ENCODE measurements around the gene DLGAP1.

The DLGAP1 gene

GRCh38 chr18:3950668-3951404 lies 504.3 kb downstream of the DLGAP1 start:
- DNase-seq (ENCODE audit: low spot score) (no peak), ATAC-seq (ENCODE audit: low read depth) (no peak)
- Histone ChIP-seq H3K27ac (ENCODE audit: poor library complexity, severe bottlenecking) (no peak overlapping the region), H3K27me3 (ENCODE audit: insufficient read depth, poor library complexity, severe bottlenecking) (no peaks in the 10 kb centered on the region), H3K4me1 (ENCODE audit: insufficient read depth, poor library complexity, severe bottlenecking) (no peaks in the 10 kb centered on the region), H3K9me3 (ENCODE audit: severe bottlenecking) (no peaks in the 10 kb centered on the region), H3K36me3 (ENCODE audit: low read depth) (no peaks in the 10 kb centered on the region), H3K4me3 (ENCODE audit: severe bottlenecking) (no peak overlapping the region)
- TF ChIP-seq CTCF (IDR thresholded peaks at IDR 0.05; ENCODE audit: poor library complexity, severe bottlenecking) = no peak

GRCh38 chr18:3948958-3949357 lies 506.1 kb downstream of the DLGAP1 start:
- ATAC-seq (ENCODE audit: low read depth) (no peak), DNase-seq (ENCODE audit: low spot score) (no peak)
- no peaks in the 10 kb centered on the region for H3K36me3 ChIP-seq (ENCODE audit: low read depth)
- H3K4me1 ChIP-seq (ENCODE audit: insufficient read depth, poor library complexity, severe bottlenecking) = no peaks in the 10 kb centered on the region
- no peak overlapping the region for H3K4me3 ChIP-seq (ENCODE audit: severe bottlenecking)
- TF ChIP-seq CTCF (IDR thresholded peaks at IDR 0.05; ENCODE audit: poor library complexity, severe bottlenecking) = no peak
- H3K9me3 ChIP-seq (ENCODE audit: severe bottlenecking) = no peaks in the 10 kb centered on the region
- no peak overlapping the region for H3K27ac ChIP-seq (ENCODE audit: poor library complexity, severe bottlenecking)
- no peaks in the 10 kb centered on the region for H3K27me3 ChIP-seq (ENCODE audit: insufficient read depth, poor library complexity, severe bottlenecking)

GRCh38 chr18:3947383-3947782 lies 507.7 kb downstream of the DLGAP1 start:
- Histone ChIP-seq H3K27ac (ENCODE audit: poor library complexity, severe bottlenecking) (no peak overlapping the region), H3K9me3 (ENCODE audit: severe bottlenecking) (no peaks in the 10 kb centered on the region), H3K27me3 (ENCODE audit: insufficient read depth, poor library complexity, severe bottlenecking) (no peaks in the 10 kb centered on the region), H3K4me3 (ENCODE audit: severe bottlenecking) (no peak overlapping the region), H3K4me1 (ENCODE audit: insufficient read depth, poor library complexity, severe bottlenecking) (no peaks in the 10 kb centered on the region), H3K36me3 (ENCODE audit: low read depth) (no peaks in the 10 kb centered on the region)
- ATAC-seq (ENCODE audit: low read depth) (no peak), DNase-seq (ENCODE audit: low spot score) (no peak)
- TF ChIP-seq CTCF (IDR thresholded peaks at IDR 0.05; ENCODE audit: poor library complexity, severe bottlenecking) = no peak

GRCh38 chr18:3935305-3935704 lies 519.8 kb downstream of the DLGAP1 start:
- Histone ChIP-seq H3K9me3 (ENCODE audit: severe bottlenecking) (no peaks in the 10 kb centered on the region), H3K4me3 (ENCODE audit: severe bottlenecking) (no peak overlapping the region), H3K36me3 (ENCODE audit: low read depth) (no peaks in the 10 kb centered on the region), H3K4me1 (ENCODE audit: insufficient read depth, poor library complexity, severe bottlenecking) (peaks cover 4% of the 10 kb centered on the region), H3K27me3 (ENCODE audit: insufficient read depth, poor library complexity, severe bottlenecking) (no peaks in the 10 kb centered on the region), H3K27ac (ENCODE audit: poor library complexity, severe bottlenecking) (no peak overlapping the region)
- no peak for TF ChIP-seq CTCF (IDR thresholded peaks at IDR 0.05; ENCODE audit: poor library complexity, severe bottlenecking)
- no peak for ATAC-seq (ENCODE audit: low read depth)
- no peak for DNase-seq (ENCODE audit: low spot score)

GRCh38 chr18:3932276-3932675 lies 522.8 kb downstream of the DLGAP1 start:
- ATAC-seq (ENCODE audit: low read depth) = no peak
- Histone ChIP-seq H3K4me1 (ENCODE audit: insufficient read depth, poor library complexity, severe bottlenecking) (peaks cover 4% of the 10 kb centered on the region), H3K27ac (ENCODE audit: poor library complexity, severe bottlenecking) (no peak overlapping the region), H3K9me3 (ENCODE audit: severe bottlenecking) (no peaks in the 10 kb centered on the region), H3K27me3 (ENCODE audit: insufficient read depth, poor library complexity, severe bottlenecking) (no peaks in the 10 kb centered on the region), H3K36me3 (ENCODE audit: low read depth) (no peaks in the 10 kb centered on the region), H3K4me3 (ENCODE audit: severe bottlenecking) (no peak overlapping the region)
- TF ChIP-seq CTCF (IDR thresholded peaks at IDR 0.05; ENCODE audit: poor library complexity, severe bottlenecking) = no peak
- no peak for DNase-seq (ENCODE audit: low spot score)

All from RWPE2 (cell line).